NCI-H2196 (cell line): ENCODE results near the gene DCLRE1A.

ENCODE experiments used
- DNase-seq: peaks from one replicate; lab custom pipeline; 2025; ENCODE audit not compliant: unreplicated experiment; lab: John Stamatoyannopoulos, UW

The DCLRE1A gene

GRCh38 chr10:113854013-113854760 is at the start of gene DCLRE1A, which contains the start of gene NHLRC2:
DCLRE1A (minus strand) TSS chr10:113854082; CDS start chr10:113853182, 900 bp downstream.
NHLRC2 (plus strand) TSS chr10:113854661; CDS start chr10:113854873, 212 bp downstream.
- DNase-seq = peak; percentile 68

DNA sequence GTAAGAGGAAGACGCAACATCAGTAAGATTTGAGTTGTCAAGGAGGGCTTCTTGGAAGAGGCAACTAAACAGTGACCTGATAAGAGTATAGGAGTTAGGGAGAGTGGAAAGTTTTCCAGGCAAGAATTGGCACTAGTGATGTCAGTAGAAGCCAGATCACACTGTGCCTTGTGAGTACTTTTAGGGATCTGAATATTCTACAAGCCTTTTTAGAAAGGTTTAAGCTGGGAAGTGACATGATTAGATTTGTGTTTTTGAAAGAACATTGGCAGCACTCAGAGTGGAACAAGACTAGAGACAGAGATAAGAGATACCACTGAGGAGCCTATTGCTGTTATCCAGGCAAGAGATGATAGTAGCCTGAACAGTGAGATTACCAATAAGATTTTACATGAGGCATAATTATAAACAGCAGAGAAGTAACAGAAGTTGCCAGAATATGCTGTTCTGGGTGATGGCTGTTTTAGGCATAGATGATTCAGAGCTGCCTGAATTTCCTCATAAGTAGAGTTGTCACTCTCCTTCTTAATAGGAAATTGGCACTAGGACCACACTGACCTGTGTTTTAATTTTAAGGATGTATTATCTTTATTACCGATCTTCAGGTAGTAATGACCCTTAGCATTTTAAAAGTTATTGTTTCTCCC is 46.2 kb upstream of the DCLRE1A start:
- DNase-seq = no peak

DNA sequence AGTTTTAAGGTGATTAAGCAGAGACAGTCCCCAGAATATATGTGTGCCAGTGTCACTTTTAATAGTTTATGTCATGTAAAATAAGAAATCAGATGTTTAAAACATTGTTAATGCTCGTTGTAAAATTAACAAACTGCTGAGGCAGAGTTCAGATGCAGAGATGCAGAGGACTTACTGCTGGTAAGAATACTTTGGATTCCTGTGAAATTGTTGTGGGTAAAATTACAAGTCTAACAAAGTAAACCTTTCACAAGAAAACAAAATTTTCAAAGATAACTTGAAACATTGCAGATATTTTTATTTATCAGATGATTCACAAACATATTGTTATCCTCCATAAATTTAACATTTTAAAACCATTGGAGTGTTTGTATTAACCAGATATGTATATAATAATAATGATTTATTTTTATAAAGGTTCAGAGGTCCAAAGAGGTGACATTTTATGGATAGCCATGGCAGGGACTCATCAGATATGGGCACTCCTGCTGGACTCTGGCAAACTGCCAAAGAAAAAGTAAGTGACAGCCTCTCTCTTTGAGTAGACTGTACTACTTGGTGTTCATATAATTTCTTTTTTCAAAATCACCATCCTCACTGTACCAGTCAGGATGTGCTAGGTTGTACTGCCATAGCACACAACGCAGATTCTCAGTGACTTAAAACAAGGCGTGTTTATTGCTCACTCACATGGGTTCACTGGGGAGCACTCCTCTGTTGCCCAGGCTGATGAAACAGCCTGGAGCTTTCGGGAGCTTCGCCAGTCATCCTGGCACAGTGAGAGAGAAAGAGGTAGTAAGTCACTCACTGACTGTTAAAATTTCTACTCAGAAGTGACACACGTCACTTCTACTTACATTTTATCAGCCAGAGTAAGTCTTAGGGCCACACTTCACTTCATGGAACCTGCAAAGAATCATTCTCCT is 44.1 kb upstream of the DCLRE1A start:
- DNase-seq = no peak

GRCh38 chr10:113895018-113895417 is 41.1 kb upstream of the DCLRE1A start:
- DNase-seq = no peak

DNA sequence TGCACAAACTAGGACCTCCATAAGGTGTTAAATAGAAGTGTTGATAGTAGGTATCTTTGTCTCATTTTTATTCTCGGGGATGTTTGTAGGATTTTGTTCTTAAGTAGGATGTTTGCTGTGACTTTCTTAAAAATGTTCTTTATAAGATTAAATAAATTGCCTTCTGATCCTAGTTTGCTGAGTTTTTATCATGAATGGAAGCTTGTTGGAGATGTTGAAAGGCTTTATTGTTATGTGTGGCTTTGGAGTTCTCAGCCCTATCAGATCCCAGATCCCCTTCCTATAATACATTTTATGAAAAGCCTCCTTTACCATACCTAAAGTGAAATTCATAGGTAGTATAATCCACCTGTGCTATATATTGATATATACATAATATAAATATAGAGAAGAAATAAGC is 40.7 kb upstream of the DCLRE1A start:
- DNase-seq = no peak

- no peak for DNase-seq
These were observed 39.7 kb upstream of the DCLRE1A start for GRCh38 chr10:113893570-113893969.

GRCh38 chr10:113891476-113891875 is 37.6 kb upstream of the DCLRE1A start:
- DNase-seq = no peak

GRCh38 chr10:113890769-113891168 is 36.9 kb upstream of the DCLRE1A start:
- no peak for DNase-seq

- DNase-seq = no peak
These were observed 36.0 kb upstream of the DCLRE1A start for GRCh38 chr10:113889911-113890310.

GRCh38 chr10:113882240-113882639 is 28.4 kb upstream of the DCLRE1A start:
- no peak for DNase-seq

- DNase-seq = no peak
These were observed 26.4 kb upstream of the DCLRE1A start for GRCh38 chr10:113880236-113880635.

GRCh38 chr10:113879691-113880090 is 25.8 kb upstream of the DCLRE1A start:
- no peak for DNase-seq

DNA sequence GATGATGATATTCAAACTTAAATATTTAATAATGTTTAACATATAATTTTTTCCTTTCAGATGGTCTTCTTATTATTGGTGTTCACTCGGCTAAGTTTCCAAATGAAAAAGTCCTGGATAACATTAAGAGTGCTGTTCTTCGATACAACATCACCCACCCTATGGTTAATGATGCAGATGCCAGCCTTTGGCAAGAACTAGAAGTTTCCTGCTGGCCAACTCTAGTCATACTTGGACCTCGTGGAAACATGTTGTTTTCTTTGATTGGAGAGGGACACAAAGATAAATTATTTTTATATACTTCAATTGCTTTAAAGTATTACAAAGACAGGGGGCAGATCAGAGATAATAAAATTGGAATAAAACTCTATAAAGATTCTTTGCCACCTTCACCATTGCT is 22.6 kb upstream of the DCLRE1A start:
- DNase-seq = no peak

DNA sequence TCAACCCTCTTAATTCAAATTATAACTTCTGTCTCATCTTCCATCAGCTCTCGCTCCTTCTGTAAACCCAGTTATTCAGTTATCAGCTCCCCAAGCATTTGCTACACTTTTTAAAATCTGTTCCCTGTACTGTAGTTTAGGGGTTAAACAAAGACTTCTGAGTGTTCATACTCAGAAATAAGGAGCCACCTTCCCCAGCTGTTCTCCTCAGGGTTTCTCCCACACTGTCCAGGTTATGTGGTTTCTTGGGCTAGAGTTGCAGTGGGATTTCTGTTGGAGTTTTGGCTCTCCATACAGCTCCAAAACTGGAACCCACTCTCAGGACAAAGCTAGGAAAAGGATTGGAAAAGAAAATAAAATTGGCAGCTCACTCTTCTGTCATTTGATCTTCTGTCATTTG is 21.3 kb upstream of the DCLRE1A start:
- no peak for DNase-seq

DNA sequence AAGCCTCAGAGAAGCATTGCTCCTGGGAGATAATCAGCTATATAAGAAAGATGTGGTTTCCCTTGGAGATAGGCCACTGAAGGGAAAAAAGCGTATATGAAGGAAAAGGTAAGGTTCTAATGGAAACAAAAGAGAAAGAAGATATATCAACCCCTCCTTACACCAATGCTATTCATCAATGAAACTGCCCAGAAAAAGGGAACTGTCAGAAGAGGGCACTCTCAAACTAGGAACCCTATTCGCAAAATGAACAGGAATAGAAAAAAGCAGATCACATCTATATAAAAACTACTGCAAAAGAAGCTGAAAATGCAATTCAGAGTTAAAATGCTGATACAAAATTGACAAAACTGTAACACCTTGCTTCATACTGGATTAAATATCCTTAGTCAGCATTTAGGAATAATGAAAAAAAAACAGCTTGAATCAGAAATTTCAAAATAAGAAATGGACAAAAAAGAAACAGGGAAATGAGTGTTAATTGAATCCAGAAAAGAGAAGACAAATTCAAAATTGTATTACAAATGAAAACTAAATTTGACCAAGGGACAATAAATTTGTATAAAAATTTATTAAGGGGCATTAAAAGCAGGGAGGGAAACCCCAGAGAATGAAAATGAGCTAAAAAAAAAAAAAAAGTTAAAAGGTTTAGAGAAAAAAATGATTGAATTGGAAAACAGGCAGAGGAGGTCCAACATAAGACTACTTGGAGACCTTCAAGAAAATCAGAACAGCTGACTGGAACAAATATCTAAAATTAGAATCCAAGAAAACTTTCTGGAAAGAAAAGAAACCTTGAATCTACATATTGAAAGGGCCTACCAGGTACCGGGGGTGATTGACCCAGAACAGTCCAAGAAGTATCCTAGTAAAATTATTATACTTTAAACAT is 18.5 kb upstream of the DCLRE1A start:
- no peak for DNase-seq

DNA sequence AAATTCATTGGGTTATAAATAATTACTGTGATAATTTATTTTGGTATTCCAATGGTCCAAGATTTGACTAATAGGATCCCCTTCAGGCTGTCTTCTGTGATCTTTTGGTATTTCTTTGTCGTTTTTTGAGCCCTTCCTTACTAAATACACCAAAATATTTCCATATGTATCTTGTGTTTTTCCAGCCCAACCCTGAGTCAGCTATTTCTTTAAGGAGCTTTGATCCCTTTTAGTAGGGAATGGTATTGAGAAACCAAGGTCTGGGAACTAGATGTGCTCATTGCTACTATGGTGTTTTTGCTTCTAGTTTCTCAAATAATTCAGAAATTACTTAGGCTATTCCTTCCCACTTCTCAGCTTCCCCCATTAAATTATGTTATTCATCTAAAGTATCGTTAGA is 15.9 kb upstream of the DCLRE1A start:
- DNase-seq = no peak

- DNase-seq = no peak
These were observed 14.0 kb upstream of the DCLRE1A start for GRCh38 chr10:113867904-113868303.

- DNase-seq = no peak
These were observed 12.9 kb upstream of the DCLRE1A start for GRCh38 chr10:113866551-113867394.

DNA sequence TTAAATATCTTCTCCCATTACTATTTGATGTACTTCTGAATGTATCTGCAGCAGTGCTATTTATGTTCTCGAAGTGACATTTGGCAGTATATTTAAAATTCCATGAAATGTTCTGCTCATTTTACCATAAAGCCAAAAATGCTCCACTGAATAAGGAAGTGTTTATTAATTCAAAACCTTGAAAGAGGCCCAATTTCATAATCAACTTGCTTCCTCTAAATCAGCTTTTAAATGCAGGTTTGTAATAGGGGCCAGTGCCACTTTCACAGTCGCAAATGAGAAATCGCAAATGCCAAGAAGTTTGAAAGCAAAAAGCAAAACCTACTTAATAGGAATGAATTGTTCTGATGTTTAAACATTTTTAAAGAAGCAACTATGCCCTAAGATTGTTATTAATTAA is 12.0 kb upstream of the DCLRE1A start:
- DNase-seq = no peak

GRCh38 chr10:113859261-113859660 is 5.4 kb upstream of the DCLRE1A start:
- DNase-seq = no peak
